Endothelial cell (in vitro differentiated cells): Measurements from ENCODE around the gene BAD. TPM values are rescaled to one million over a fixed set of nuclear protein-coding genes. Genes with fewer than 3 reads are reported as not detected.

Experiments
- DNase-seq: peaks from one replicate; pipeline ENCODE4 v3.0.0; 2021; ENCODE audit warnings: low spot score
- H3K27ac Mint-ChIP-seq: one replicate; pipeline ENCODE4 v1.8.0; 2021; ENCODE audit warnings: mixed read lengths, inconsistent platforms; ENCODE audit not compliant: unreplicated experiment
- H3K27me3 Mint-ChIP-seq: one replicate; pipeline ENCODE4 v1.8.0; 2021; ENCODE audit warnings: mild to moderate bottlenecking, moderate library complexity, mixed read lengths, inconsistent platforms; ENCODE audit not compliant: unreplicated experiment
- H3K36me3 Mint-ChIP-seq: one replicate; pipeline ENCODE4 v1.8.0; 2021; ENCODE audit warnings: mild to moderate bottlenecking, low read depth, mixed read lengths, inconsistent platforms; ENCODE audit not compliant: unreplicated experiment
- H3K4me1 Mint-ChIP-seq: one replicate; pipeline ENCODE4 v1.8.0; 2021; ENCODE audit warnings: mild to moderate bottlenecking, mixed read lengths, inconsistent platforms; ENCODE audit not compliant: unreplicated experiment
- H3K4me3 Mint-ChIP-seq: one replicate; pipeline ENCODE4 v1.8.0; 2021; ENCODE audit warnings: mild to moderate bottlenecking, mixed read lengths, inconsistent platforms; ENCODE audit not compliant: unreplicated experiment
- H3K9me3 Mint-ChIP-seq: one replicate; pipeline ENCODE4 v1.8.0; 2021; ENCODE audit warnings: mixed read lengths, inconsistent platforms; ENCODE audit not compliant: unreplicated experiment
- total RNA-seq: library from RNA; stranded (reverse); fragmentation: NEBNext Ultra II Directional; extraction: Animal tissue kit (Norgen Biotek cat#: 25700); gene quantifications from one replicate; pipeline ENCODE4 v1.2.1, GENCODE V29; 2021; ENCODE audit not compliant: unreplicated experiment
- TF ChIP-seq, protein P1 (sequence below): fragments of 200-600 bp; sonication (generic); IDR thresholded peaks from one replicate; pipeline ENCODE4 v1.5.0; 2021; ENCODE audit warnings: antibody characterized with exemption; ENCODE audit not compliant: unreplicated experiment

Gene BAD
- total RNA-seq, 1 donor from 2014 or later: 40.7 TPM

- Mint-ChIP-seq H3K4me1 (peaks cover 21% of the 10 kb centered on the region), H3K27ac (no peak overlapping the region), H3K9me3 (no peaks in the 10 kb centered on the region), H3K4me3 (peak overlapping the region; percentile 59), H3K36me3 (peaks cover 17% of the 10 kb centered on the region), H3K27me3 (peaks cover 20% of the 10 kb centered on the region)
- TF ChIP-seq, protein P1, sequence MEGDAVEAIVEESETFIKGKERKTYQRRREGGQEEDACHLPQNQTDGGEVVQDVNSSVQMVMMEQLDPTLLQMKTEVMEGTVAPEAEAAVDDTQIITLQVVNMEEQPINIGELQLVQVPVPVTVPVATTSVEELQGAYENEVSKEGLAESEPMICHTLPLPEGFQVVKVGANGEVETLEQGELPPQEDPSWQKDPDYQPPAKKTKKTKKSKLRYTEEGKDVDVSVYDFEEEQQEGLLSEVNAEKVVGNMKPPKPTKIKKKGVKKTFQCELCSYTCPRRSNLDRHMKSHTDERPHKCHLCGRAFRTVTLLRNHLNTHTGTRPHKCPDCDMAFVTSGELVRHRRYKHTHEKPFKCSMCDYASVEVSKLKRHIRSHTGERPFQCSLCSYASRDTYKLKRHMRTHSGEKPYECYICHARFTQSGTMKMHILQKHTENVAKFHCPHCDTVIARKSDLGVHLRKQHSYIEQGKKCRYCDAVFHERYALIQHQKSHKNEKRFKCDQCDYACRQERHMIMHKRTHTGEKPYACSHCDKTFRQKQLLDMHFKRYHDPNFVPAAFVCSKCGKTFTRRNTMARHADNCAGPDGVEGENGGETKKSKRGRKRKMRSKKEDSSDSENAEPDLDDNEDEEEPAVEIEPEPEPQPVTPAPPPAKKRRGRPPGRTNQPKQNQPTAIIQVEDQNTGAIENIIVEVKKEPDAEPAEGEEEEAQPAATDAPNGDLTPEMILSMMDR: no peak
- no peak for DNase-seq
Observed at GRCh38 chr11:64267207-64267945, 17.1 kb downstream of the BAD start.

GRCh38 chr11:64266339-64266738, 18.1 kb downstream of the BAD start:
- H3K9me3 Mint-ChIP-seq: no peaks in the 10 kb centered on the region
- peaks cover 21% of the 10 kb centered on the region for H3K4me1 Mint-ChIP-seq
- no peak for DNase-seq
- no peak overlapping the region for H3K27ac Mint-ChIP-seq
- no peak overlapping the region for H3K4me3 Mint-ChIP-seq
- H3K27me3 Mint-ChIP-seq: peaks cover 23% of the 10 kb centered on the region
- TF ChIP-seq, protein P1: no peak
- peaks cover 17% of the 10 kb centered on the region for H3K36me3 Mint-ChIP-seq

DNA sequence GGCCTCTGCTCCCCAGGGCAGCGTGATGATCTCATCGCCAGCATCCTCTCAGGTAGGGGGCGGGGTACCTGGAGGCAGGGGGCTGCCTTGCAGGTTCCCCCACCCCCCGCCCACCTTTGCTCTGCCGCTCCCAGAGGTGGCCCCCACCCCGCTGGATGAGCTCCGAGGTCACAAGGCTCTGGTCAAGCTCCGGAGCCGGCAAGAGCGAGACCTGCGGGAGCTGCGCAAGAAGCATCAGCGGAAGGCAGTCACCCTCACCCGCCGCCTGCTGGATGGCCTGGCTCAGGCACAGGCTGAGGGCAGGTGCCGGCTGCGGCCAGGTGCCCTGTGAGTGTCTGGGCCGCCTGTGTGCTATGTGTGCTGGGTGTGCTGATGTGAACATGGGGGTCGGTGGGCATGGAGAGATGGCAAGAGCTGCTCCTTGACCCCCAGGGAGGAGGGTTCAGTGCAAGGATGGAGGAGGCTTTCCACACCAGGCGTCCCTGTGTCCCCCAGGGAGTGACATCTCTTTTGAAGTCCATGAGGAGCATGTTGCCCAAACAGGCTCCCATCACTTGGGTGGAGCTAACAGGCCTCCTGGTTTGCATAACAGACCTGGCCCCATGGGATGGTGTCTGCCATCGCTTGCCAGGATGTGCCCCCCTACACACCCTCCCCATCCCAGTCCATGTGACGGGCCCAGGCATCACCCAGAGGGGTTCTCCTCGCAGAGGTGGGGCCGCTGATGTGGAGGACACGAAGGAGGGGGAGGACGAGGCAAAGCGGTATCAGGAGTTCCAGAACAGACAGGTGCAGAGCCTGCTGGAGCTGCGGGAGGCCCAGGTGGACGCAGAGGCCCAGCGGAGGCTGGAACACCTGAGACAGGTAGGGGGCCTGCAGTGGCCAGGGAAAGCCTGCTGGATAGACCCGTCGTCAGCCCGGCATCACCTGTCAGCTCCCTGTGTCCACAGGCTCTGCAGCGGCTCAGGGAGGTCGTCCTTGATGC, 19.0 kb downstream of the BAD start:
- no peak overlapping the region for H3K4me3 Mint-ChIP-seq
- peaks cover 21% of the 10 kb centered on the region for H3K4me1 Mint-ChIP-seq
- H3K27ac Mint-ChIP-seq: no peak overlapping the region
- no peaks in the 10 kb centered on the region for H3K9me3 Mint-ChIP-seq
- TF ChIP-seq, protein P1: no peak
- H3K36me3 Mint-ChIP-seq: peaks cover 17% of the 10 kb centered on the region
- no peak for DNase-seq
- H3K27me3 Mint-ChIP-seq: peaks cover 23% of the 10 kb centered on the region

GRCh38 chr11:64264371-64264852, 20.1 kb downstream of the BAD start:
- H3K4me3 Mint-ChIP-seq: no peak overlapping the region
- TF ChIP-seq, protein P1: no peak
- DNase-seq: no peak
- peaks cover 27% of the 10 kb centered on the region for H3K36me3 Mint-ChIP-seq
- H3K27ac Mint-ChIP-seq: no peak overlapping the region
- H3K27me3 Mint-ChIP-seq: peaks cover 24% of the 10 kb centered on the region
- H3K4me1 Mint-ChIP-seq: peaks cover 17% of the 10 kb centered on the region
- H3K9me3 Mint-ChIP-seq: no peaks in the 10 kb centered on the region
